ENCODE measurements around the gene LAPTM4A. TPM values are rescaled to one million over a fixed set of nuclear protein-coding genes. Genes with fewer than 3 reads are reported as not detected.
"Not testable (repeated sequence)": the region's sequence is repeated elsewhere in the genome, so short reads cannot be mapped to it uniquely, and the experiment has no call there.

Gene LAPTM4A
- total RNA-seq, 4 donors from 2014 or later, result 143 to 234 (median 177) TPM

DNA sequence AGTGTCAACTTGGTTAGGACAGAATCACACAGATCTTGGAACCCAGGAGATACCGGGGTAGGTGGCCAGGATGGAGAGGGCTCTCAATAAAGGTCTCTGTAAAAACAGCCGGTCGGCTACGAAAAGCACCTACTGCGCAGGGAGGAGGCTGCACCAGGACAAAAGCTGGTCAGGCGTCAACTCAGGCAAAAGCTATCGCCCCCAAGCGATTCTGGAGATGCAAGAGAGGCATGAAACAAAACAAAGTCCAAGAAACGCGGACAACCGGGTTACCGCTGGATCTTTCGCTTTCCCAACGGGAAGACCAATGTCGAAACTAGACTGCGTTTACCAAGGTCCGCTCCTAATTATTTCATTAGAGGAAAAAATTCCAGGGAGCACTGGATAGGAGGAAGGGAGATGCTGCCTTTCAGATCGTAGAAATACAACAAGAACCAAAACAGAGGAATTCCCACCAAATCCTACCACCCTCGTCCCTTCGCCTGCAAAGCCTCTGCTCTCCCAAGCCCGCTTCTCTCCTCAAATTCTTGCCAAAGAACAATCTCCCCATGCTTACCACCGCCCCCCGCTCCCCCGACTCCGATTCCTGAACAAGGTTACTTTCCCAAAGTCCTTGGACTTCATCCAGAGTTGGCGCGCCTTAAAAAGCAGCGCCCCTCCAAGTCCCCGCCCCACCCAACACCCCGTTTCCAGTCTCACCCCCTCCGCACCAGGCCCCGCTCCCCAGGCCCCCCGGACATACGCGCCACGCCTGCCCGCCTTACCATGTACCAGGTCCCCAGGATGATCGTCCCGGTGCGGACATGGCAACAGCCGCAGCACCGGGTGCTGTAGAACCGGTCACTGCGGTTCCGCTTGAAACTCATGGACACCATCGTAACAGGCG lies 539 bp downstream of the LAPTM4A start:
- 1% methylated on average over 25 to 26 of the region's 47 CpGs for WGBS, 2 donors (ENCODE audit: low coverage in 1 of 2)
- H3K27me3 ChIP-seq, result no peaks in the 10 kb centered on the region
- ATAC-seq, result no peak
- peak overlapping the region; percentile 64 to 91 for H3K4me3 ChIP-seq
- peak overlapping the region; percentile 92 to 98 (median 96) for H3K27ac ChIP-seq
- no peaks in the 10 kb centered on the region for H3K36me3 ChIP-seq
- H3K9me3 ChIP-seq, result no peaks in the 10 kb centered on the region
- TF ChIP-seq POLR2A (IDR thresholded peaks at IDR 0.05) (no peak), POLR2AphosphoS5 (IDR thresholded peaks at IDR 0.05) (peak; percentile 18), CTCF (IDR thresholded peaks at IDR 0.05) (peak in 1 of 4 experiments; percentile 42)
- H3K4me1 ChIP-seq, result peaks cover 0 to 53% (median 8%) of the 10 kb centered on the region in 3 donors

DNA sequence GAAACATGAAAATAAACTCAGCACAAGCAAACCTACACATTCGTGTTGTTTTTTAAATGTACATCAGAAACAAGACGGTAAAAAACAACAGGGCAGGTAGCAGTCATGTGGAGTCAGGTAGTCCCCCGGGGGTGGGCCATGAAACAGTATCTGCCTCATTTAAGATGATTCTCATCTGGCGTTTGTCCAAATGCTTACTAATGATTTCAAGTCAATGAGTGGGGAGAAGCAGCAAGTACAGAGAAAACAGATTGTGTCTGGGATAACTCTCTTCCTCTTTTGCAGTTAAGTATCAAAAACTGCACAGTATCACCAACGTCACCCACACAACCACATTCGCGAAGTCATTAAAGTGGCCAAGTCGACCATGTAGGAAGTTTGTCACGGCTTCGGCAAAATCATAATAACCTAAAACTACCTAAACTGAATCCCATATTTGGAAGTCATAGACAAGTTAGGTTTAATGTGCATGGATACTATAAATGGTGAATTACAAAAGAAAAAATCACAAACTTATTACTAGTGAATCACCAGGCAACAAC lies 1.3 kb downstream of the LAPTM4A start:
- Histone ChIP-seq H3K4me3 (peak overlapping the region; percentile 64 to 91), H3K27ac (peak overlapping the region; percentile 92 to 98 (median 96)), H3K9me3 (no peaks in the 10 kb centered on the region), H3K27me3 (no peaks in the 10 kb centered on the region), H3K4me1 (peaks cover 0 to 60% (median 11%) of the 10 kb centered on the region in 3 donors), H3K36me3 (no peaks in the 10 kb centered on the region)
- WGBS, 2 donors (ENCODE audit: low coverage in 1 of 2), result 1% methylated on average over 10 of the region's 10 CpGs
- ATAC-seq, result no peak
- TF ChIP-seq POLR2A (IDR thresholded peaks at IDR 0.05), result no peak
- TF ChIP-seq POLR2AphosphoS5 (IDR thresholded peaks at IDR 0.05), result peak; percentile 7

- no peaks in the 10 kb centered on the region for H3K9me3 ChIP-seq
- H3K27ac ChIP-seq, result peak overlapping the region; percentile 92 to 98 (median 96)
- peaks cover 0 to 65% (median 17%) of the 10 kb centered on the region in 3 donors for H3K4me1 ChIP-seq
- no peaks in the 10 kb centered on the region for H3K36me3 ChIP-seq
- ATAC-seq, result no peak
- TF ChIP-seq POLR2AphosphoS5 (IDR thresholded peaks at IDR 0.05), result no peak
- TF ChIP-seq EP300 (IDR thresholded peaks at IDR 0.05), result no peak
- TF ChIP-seq CTCF (IDR thresholded peaks at IDR 0.05), result no peak
- TF ChIP-seq POLR2A (IDR thresholded peaks at IDR 0.05), result no peak
- no peaks in the 10 kb centered on the region for H3K27me3 ChIP-seq
- peak overlapping the region; percentile 64 to 91 for H3K4me3 ChIP-seq
- WGBS, 2 donors (ENCODE audit: low coverage in 1 of 2), result 0 to 3% methylated on average over 4 of the region's 4 CpGs
Measured at GRCh38 chr2:20049637-20050036, 1.8 kb downstream of the LAPTM4A start.

GRCh38 chr2:20048488-20049448 lies 2.7 kb downstream of the LAPTM4A start:
- no peak for ATAC-seq
- Histone ChIP-seq H3K4me1 (peaks cover 7 to 74% (median 23%) of the 10 kb centered on the region in 3 donors), H3K9me3 (no peaks in the 10 kb centered on the region), H3K27me3 (no peaks in the 10 kb centered on the region), H3K36me3 (no peaks in the 10 kb centered on the region), H3K4me3 (peak overlapping the region; percentile 14 to 91), H3K27ac (peak overlapping the region; percentile 92 to 98 (median 96))
- TF ChIP-seq POLR2A (IDR thresholded peaks at IDR 0.05) (no peak), POLR2AphosphoS5 (IDR thresholded peaks at IDR 0.05) (no peak), EP300 (IDR thresholded peaks at IDR 0.05) (no peak), CTCF (IDR thresholded peaks at IDR 0.05) (no peak)
- 23 to 31% methylated on average over 6 of the region's 6 CpGs for WGBS, 2 donors (ENCODE audit: low coverage in 1 of 2)

- WGBS, 2 donors (ENCODE audit: low coverage in 1 of 2), result 42 to 62% methylated on average over 2 to 4 of the region's 4 CpGs
- peak overlapping the region in 2 of 4 donors; percentile 8 to 26 for H3K27ac ChIP-seq
- H3K4me1 ChIP-seq, result peaks cover 7 to 91% (median 33%) of the 10 kb centered on the region in 3 donors
- ATAC-seq, H3K9me3 ChIP-seq, H3K27me3 ChIP-seq, H3K4me3 ChIP-seq, H3K36me3 ChIP-seq: not testable (repeated sequence)
Measured at GRCh38 chr2:20045712-20046292, 5.6 kb downstream of the LAPTM4A start.

All from gastroesophageal sphincter (tissue), 4 donors.